GM10266 (cell line): ENCODE measurements around the gene PID1.

Experiments used
- DNase-seq: peaks from one replicate; pipeline ENCODE4 v3.0.0; 2012; ENCODE audit errors: extremely low spot score
- TF ChIP-seq, protein P1 (sequence below): IDR thresholded peaks from 2 replicates; pipeline ENCODE4 v1.5.1; 2012; ENCODE audit warnings: mild to moderate bottlenecking, low read depth; ENCODE audit not compliant: control insufficient read depth, insufficient read depth; ENCODE audit errors: missing control alignments

PID1 gene

DNA sequence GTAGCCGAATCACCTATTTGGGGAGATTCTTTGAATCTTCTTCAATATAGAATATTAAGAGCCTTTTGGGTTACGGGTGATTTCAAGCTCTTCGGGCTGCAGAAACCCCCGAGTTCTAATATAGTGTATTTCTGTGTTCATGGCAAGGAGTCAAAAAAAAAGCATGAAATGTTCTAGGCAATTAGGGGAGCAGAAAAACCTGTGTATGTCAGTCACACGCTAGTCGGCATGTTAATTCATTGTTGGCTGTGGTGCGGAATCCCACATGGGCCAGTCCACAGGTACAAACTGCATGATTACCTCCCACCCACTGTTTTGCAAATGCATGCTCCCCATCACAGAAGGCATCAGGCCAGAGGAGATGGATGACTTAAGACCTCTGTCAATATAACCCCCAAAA lies 161.9 kb downstream of the PID1 start:
- TF ChIP-seq, protein P1, sequence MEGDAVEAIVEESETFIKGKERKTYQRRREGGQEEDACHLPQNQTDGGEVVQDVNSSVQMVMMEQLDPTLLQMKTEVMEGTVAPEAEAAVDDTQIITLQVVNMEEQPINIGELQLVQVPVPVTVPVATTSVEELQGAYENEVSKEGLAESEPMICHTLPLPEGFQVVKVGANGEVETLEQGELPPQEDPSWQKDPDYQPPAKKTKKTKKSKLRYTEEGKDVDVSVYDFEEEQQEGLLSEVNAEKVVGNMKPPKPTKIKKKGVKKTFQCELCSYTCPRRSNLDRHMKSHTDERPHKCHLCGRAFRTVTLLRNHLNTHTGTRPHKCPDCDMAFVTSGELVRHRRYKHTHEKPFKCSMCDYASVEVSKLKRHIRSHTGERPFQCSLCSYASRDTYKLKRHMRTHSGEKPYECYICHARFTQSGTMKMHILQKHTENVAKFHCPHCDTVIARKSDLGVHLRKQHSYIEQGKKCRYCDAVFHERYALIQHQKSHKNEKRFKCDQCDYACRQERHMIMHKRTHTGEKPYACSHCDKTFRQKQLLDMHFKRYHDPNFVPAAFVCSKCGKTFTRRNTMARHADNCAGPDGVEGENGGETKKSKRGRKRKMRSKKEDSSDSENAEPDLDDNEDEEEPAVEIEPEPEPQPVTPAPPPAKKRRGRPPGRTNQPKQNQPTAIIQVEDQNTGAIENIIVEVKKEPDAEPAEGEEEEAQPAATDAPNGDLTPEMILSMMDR, result no peak
- DNase-seq, result no peak

- TF ChIP-seq, protein P1, result no peak
- no peak for DNase-seq
Observed at GRCh38 chr2:229107601-229108000, 163.5 kb downstream of the PID1 start.

GRCh38 chr2:229104974-229105387 lies 166.1 kb downstream of the PID1 start:
- DNase-seq, result no peak
- TF ChIP-seq, protein P1, result no peak

DNA sequence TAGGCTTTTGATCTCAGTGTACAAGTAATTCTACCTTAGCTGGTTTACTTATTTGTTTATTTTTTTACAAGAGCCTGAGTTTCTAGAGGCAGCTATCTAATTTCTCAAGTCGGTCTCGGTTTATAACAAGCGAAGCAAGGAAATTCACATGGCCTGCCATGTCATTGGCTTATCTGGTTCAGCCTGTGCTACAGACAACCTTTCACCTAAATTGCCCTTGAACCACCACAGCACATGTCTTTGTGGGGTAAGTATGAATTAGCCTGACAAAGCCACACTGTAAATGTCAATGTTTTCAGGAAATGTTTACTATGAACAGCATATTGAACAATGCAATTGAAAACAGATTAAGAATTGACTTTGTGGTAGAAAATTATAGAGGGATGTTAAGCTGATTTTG lies 167.1 kb downstream of the PID1 start:
- TF ChIP-seq, protein P1, result no peak
- DNase-seq, result no peak

DNA sequence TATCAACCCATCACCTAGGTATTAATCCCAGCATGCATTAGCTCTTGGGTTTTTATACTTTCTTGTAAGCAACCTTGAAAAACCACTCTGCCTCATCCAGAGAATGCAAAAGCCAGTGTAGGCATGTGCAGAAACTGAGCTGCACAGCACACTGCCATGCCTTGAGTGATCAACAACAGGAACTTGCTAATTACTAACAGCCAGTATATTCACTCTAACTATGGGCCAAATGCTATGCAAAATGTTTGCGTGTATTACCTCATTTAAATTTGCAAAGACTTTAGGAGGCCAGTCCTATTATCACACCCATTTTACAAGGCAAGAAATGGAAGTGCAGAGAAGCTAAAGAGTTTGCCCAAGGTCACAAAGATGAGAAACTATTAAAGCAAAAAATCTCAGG lies 169.8 kb downstream of the PID1 start:
- DNase-seq, result no peak
- TF ChIP-seq, protein P1, result no peak

DNA sequence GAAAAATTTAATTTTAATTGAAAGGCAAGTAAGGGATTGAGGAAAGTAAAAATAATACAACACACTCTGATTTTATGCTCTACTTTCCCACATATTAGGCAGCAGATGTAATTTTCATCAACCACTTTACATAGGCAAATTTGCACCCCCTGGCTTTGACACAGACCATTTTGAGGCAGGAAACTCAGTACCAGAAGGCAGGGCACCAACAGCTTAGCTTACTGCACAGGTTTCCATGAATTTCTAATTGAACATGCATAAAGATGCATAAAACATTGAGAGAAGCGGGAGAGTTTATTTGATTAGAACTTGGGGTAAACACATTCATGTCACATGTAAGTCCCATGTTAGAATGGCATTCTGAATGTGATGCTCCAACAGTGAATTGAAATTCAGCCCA lies 171.9 kb downstream of the PID1 start:
- TF ChIP-seq, protein P1, result no peak
- no peak for DNase-seq

- DNase-seq, result no peak
- TF ChIP-seq, protein P1, result no peak
Observed at GRCh38 chr2:229098801-229099200, 172.3 kb downstream of the PID1 start.
